Amniotic epithelial cell (primary cell): ENCODE data around the gene G6PC1.

Experiments
- DNase-seq: peaks from one replicate; pipeline ENCODE4 v3.0.0-alpha.2; 2010; ENCODE audit warnings: low read depth

G6PC1 gene

DNA sequence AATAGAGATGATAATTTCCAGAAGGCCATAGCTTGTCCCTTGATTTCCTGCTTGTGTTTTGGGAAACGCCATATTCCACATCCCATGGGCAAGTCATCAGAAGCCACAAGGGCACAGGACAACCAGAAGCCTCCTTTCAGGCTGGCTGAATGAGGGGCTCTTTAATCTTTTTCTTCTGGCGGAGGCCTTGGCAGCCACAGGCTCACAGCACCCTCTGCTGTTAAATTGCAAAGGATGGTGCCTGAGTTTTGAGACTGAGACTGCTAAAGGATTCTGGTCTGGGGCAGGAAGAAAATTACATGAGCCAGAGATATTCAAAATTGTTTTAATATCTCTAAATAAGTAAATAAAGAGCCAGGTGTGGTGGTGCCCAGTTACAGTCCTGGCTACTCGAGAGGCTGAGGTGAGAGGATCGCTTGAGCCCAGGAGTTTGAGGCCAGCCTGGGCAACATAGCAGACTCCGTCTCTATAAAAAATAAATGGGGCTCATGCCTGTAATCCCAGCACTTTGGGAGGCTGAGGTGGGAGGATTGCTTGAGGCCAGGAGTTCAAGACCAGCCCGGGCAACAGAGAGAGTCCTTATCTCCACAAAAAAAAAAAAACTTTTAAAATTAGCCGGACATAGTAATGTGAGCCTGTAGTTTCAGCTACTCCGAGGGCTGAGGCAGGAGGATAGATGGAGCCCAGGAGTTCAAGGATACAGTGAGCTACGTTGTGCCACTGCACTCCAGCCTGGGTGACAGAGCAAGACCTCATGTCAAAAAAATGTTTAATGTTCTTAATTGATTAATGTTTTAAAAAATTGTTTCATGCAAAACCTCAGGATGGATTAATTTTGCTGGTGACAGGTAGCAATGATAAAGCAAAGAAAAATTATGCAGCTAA, 37.4 kb downstream of the G6PC1 start:
- peak; percentile 55 for DNase-seq

GRCh38 chr17:42944211-42944610, 43.6 kb downstream of the G6PC1 start:
- DNase-seq: peak; percentile 27

DNA sequence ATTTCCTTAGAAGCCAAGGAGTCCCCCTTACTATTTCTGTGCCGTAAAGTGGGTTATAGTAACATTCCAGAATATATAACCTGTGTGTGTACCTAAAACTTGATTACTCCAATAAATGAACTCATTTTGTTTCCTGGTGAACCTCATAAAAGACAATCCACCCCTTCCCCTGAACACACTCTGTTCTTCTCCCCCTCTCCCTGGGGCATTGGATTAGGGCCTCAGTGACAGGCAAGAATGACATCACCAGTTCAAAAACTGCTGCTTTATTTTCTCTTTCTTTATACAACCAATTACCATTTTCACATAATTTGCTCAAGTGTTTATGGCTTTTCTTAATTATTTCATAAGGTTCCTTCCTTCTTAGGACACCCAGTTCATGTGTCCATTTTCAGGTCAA, 46.2 kb downstream of the G6PC1 start:
- no peak for DNase-seq

DNA sequence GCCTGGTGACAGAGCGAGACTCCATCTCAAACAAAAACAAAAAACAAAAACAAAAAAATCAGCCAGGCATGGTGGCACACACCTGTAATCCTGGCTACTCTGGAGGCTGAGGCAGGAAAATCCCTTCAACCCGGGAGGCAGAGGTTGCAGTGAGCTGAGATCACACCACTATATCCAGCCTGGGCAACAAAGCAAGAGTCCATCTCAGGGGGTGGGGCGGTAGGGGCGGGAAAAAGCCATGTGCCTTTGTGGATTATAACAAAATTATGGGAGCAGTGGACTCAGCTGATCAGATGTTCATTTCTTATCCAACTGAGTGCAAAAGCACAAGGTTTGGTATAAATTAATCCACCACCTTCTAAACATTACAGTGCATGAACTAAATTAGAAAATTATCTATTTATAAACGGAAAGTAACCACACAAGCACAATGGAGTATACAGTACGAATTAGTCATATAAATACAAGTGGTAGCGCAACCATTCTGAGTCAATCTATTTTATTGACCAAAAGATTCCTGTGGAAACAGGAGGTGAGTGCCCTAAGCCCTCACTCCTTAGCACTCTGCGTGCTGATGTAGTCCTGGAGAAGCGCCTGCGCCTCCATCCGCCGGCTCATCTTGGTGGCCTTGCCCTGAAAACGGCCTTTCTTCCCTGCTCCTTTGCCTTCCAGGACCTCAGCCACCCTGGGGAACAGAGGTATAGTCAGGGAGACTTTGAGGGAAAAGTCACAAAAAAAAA, 49.6 kb downstream of the G6PC1 start:
- DNase-seq: no peak
